C4-2B (cell line): ENCODE data around the gene ZNF598.

ENCODE experiments used
- ZFX ChIP-seq: fragments of 450-650 bp; IDR thresholded peaks from 2 replicates; pipeline ENCODE4 v1.6.1; 2017
- TF ChIP-seq, protein P1 (sequence below): fragments of 450-650 bp; conservative IDR thresholded peaks from 2 replicates; pipeline ENCODE4 v1.5.1; 2017; ENCODE audit warnings: mild to moderate bottlenecking

DNA sequence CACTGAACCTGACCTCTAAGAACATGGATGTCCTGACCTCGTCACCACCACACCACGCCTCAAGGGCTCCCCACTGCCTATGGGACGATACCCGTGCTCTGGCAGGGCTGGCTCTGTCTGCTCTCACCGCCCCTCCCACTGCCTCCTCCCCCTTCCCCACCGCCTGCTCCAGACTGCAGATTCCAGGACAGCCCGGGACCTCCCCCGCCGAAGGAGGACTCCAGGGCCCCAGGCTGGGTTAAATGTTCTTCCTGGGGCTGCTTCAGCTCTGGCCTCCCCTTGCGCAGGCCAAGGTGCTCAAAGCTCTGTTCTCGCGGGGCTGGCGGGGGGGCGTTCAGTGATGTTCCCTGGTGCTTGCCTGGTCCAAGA is 13.1 kb upstream of the ZNF598 start:
- TF ChIP-seq, protein P1, sequence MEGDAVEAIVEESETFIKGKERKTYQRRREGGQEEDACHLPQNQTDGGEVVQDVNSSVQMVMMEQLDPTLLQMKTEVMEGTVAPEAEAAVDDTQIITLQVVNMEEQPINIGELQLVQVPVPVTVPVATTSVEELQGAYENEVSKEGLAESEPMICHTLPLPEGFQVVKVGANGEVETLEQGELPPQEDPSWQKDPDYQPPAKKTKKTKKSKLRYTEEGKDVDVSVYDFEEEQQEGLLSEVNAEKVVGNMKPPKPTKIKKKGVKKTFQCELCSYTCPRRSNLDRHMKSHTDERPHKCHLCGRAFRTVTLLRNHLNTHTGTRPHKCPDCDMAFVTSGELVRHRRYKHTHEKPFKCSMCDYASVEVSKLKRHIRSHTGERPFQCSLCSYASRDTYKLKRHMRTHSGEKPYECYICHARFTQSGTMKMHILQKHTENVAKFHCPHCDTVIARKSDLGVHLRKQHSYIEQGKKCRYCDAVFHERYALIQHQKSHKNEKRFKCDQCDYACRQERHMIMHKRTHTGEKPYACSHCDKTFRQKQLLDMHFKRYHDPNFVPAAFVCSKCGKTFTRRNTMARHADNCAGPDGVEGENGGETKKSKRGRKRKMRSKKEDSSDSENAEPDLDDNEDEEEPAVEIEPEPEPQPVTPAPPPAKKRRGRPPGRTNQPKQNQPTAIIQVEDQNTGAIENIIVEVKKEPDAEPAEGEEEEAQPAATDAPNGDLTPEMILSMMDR: no peak
- TF ChIP-seq ZFX: no peak
